Mesendoderm (in vitro differentiated cells): ENCODE data around the gene GPSM1.
"Not testable (repeated sequence)": the region's sequence is repeated elsewhere in the genome, so short reads cannot be mapped to it uniquely, and the experiment has no call there.

ENCODE experiments used
- DNase-seq: peaks from one replicate; pipeline ENCODE4 v3.0.0; 2013
- H2AK5ac ChIP-seq: 2 replicates; pipeline ENCODE4 v1.6.1; 2013; ENCODE audit warnings: low read length, inconsistent platforms
- H2BK120ac ChIP-seq: 2 replicates; pipeline ENCODE4 v1.6.1; 2013; ENCODE audit warnings: low read depth, mild to moderate bottlenecking, low read length, moderate library complexity, mixed read lengths
- H2BK15ac ChIP-seq: replicated peaks from 2 replicates; pipeline ENCODE4 v1.6.1; 2013; ENCODE audit warnings: low read depth, mild to moderate bottlenecking, moderate library complexity
- H2BK5ac ChIP-seq: 2 replicates; pipeline ENCODE4 v1.6.1; 2013; ENCODE audit warnings: low read length, inconsistent platforms
- H3K18ac ChIP-seq: 2 replicates; pipeline ENCODE4 v1.6.1; 2013; ENCODE audit warnings: mild to moderate bottlenecking, low read length, mixed read lengths
- H3K23ac ChIP-seq: one replicate; pipeline ENCODE4 v1.6.1; 2013; ENCODE audit warnings: low read length
- H3K27ac ChIP-seq: 2 replicates; pipeline ENCODE4 v1.5.1; 2013; ENCODE audit warnings: low read depth, mild to moderate bottlenecking, inconsistent platforms, low read length, moderate library complexity
- H3K27me3 ChIP-seq: 2 replicates; pipeline ENCODE4 v1.6.1; 2013; ENCODE audit warnings: low read length, control low read depth, mild to moderate bottlenecking, inconsistent platforms; ENCODE audit not compliant: insufficient read depth, poor library complexity
- H3K36me3 ChIP-seq: 2 replicates; pipeline ENCODE4 v1.6.1; 2013; ENCODE audit warnings: low read length, inconsistent platforms; ENCODE audit not compliant: control insufficient read depth, insufficient read depth
- H3K4ac ChIP-seq: one replicate; pipeline ENCODE4 v1.6.1; 2013; ENCODE audit warnings: low read depth, mild to moderate bottlenecking, low read length, moderate library complexity
- H3K4me1 ChIP-seq: 2 replicates; pipeline ENCODE4 v1.6.1; 2013; ENCODE audit warnings: low read depth, low read length, inconsistent platforms; ENCODE audit not compliant: control insufficient read depth
- H3K4me2 ChIP-seq: 2 replicates; pipeline ENCODE4 v1.6.1; 2013; ENCODE audit warnings: low read length
- H3K4me3 ChIP-seq: 2 replicates; pipeline ENCODE4 v1.5.1; 2013; ENCODE audit warnings: mild to moderate bottlenecking, low read length
- H3K56ac ChIP-seq: one replicate; pipeline ENCODE4 v1.6.1; 2013; ENCODE audit warnings: low read length
- H3K79me1 ChIP-seq: 2 replicates; pipeline ENCODE4 v1.6.1; 2013; ENCODE audit warnings: low read length, inconsistent platforms
- H3K79me2 ChIP-seq: 2 replicates; pipeline ENCODE4 v1.6.1; 2013; ENCODE audit warnings: mild to moderate bottlenecking, low read length; ENCODE audit not compliant: control insufficient read depth, insufficient read depth
- H3K9ac ChIP-seq: 2 replicates; pipeline ENCODE4 v1.6.1; 2013; ENCODE audit warnings: low read length, inconsistent platforms
- H4K5ac ChIP-seq: one replicate; pipeline ENCODE4 v1.6.1; 2013; ENCODE audit warnings: low read length
- H4K8ac ChIP-seq: one replicate; pipeline ENCODE4 v1.6.1; 2013; ENCODE audit warnings: low read depth, mild to moderate bottlenecking, control low read depth, low read length, moderate library complexity
- WGBS: extraction: QIAGEN DNeasy Blood & Tissue Kit; methylation state at CpG from one replicate; pipeline ENCODE4 v1.1.7; 2013; ENCODE audit warnings: low lambda C conversion rate, missing lambda C conversion rate; ENCODE audit not compliant: insufficient coverage; ENCODE audit errors: extremely low coverage; 5-methylcytosine and 5-hydroxymethylcytosine counted together

Gene GPSM1

DNA sequence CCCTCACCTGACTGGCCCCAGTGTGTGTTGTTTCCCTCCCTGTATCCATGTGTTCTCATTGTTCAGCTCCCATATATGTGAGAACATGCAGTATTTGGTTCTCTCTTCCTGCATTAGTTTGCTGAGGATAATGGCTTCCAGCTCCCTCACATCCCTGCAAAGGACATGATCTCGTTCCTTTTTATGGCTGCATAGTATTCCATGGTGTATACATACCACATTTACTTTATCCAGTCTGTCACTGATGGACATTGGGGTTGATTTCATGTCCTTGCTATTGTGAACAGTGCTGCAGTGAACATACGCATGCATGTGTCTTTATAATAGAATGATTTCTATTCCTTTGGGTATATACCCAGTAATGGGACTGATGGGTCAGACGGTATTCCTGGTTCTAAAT, 7.4 kb upstream of the GPSM1 start:
- H3K27me3 ChIP-seq, H3K18ac ChIP-seq, H3K9ac ChIP-seq, H3K4me3 ChIP-seq, H2AK5ac ChIP-seq, H3K4ac ChIP-seq, H2BK120ac ChIP-seq, H3K56ac ChIP-seq, H3K27ac ChIP-seq, H2BK5ac ChIP-seq, H3K4me2 ChIP-seq, H4K5ac ChIP-seq, H3K23ac ChIP-seq, DNase-seq, H2BK15ac ChIP-seq, H3K4me1 ChIP-seq, H3K36me3 ChIP-seq, H4K8ac ChIP-seq, H3K79me2 ChIP-seq, H3K79me1 ChIP-seq: not testable (repeated sequence)
- no CpG with 5 or more reads among the region's 3 CpGs for WGBS

DNA sequence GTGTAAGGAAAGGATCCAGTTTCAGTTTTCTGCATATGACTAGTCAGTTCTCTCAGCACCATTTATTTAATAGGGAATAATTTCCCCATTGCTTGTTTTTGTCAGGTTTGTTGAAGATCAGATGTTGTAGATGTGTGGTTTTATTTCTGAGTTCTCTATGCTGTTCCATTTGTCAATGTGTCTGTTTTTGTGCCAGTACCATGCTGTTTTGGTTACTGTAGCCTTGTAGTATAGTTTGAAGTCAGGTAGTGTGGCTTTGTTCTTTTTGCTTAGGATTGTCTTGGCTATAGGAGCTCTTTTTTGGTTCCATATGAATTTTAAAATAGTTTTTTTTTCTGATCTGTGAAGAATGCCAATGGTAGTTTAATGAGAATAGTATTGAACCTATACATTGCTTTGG, 6.4 kb upstream of the GPSM1 start:
- H4K8ac ChIP-seq, H3K27me3 ChIP-seq, H3K4me1 ChIP-seq, H3K4ac ChIP-seq, H4K5ac ChIP-seq, H2AK5ac ChIP-seq, H3K4me3 ChIP-seq, H3K27ac ChIP-seq, H2BK15ac ChIP-seq, H3K36me3 ChIP-seq, H3K4me2 ChIP-seq, H2BK120ac ChIP-seq, H3K79me1 ChIP-seq, H3K56ac ChIP-seq, DNase-seq, H3K9ac ChIP-seq, H3K18ac ChIP-seq, H2BK5ac ChIP-seq, H3K23ac ChIP-seq, H3K79me2 ChIP-seq: not testable (repeated sequence)

DNA sequence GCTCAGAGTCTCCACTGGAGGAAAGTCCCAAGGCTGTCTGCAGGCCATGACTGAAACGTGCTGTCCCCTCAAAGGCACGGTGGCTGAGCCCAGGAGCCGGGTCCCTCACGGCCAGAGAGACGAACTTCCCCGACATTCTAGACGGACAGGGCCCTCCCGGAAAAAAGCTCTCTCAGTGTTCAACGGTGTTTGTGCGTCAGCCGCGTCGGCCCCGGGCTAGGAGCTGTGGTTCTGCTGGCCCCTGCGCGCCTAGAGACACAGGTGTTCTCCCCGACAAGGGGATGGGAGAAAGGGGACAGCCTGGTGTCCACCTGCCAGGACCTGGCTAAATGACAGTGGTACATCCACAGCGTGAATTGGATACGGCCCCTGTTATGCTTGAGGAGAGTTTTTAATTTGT, 5.8 kb upstream of the GPSM1 start:
- no peaks in the 10 kb centered on the region for H3K79me1 ChIP-seq
- H3K4ac ChIP-seq, result no peak overlapping the region
- no peak overlapping the region for H2BK5ac ChIP-seq
- H3K27ac ChIP-seq, result no peak overlapping the region
- no peak overlapping the region for H3K18ac ChIP-seq
- H3K56ac ChIP-seq, result no peak overlapping the region
- no peaks in the 10 kb centered on the region for H3K79me2 ChIP-seq
- no peak overlapping the region for H3K4me3 ChIP-seq
- DNase-seq, result no peak
- no peak overlapping the region for H2BK15ac ChIP-seq
- H4K8ac ChIP-seq, result no peak overlapping the region
- H4K5ac ChIP-seq, result no peak overlapping the region
- no CpG with 5 or more reads among the region's 19 CpGs for WGBS
- H3K23ac ChIP-seq, result no peak overlapping the region
- H3K27me3 ChIP-seq, result no peaks in the 10 kb centered on the region
- H2BK120ac ChIP-seq, result no peak overlapping the region
- H3K4me2 ChIP-seq, result no peak overlapping the region
- H3K4me1 ChIP-seq, result no peaks in the 10 kb centered on the region
- H2AK5ac ChIP-seq, result no peak overlapping the region
- H3K9ac ChIP-seq, result no peak overlapping the region
- no peaks in the 10 kb centered on the region for H3K36me3 ChIP-seq

DNA sequence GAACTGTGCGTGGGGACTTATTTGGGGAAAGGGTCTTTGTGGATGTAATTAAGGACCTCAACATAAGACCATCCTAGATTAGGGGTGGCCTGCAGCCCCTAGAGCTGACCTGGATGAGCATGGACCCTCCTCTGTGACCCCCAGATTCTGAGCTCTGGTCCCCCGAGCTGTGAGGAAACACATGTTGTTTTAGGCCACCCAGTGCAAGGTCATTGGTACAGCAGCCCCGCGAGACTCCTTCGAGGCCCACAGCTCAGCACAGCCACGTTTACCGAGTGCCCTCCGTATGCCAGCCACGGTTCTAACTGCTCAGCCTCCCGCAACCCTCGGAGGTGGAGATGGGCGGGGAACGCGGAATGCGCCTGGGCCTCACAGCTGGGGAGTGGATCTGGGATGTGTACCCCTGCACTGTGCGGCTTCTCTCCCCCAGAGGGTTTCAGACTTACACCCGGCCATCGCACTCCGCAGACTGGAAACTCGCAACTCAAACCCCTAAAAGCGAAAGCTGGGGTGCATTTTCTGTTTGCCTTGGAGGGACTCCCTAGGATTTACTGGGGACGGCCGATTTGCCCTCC, 4.5 kb upstream of the GPSM1 start:
- Histone ChIP-seq H3K18ac (no peak overlapping the region), H3K9ac (no peak overlapping the region), H4K5ac (no peak overlapping the region), H3K79me1 (no peaks in the 10 kb centered on the region), H3K4me1 (peaks cover 3% of the 10 kb centered on the region), H3K79me2 (no peaks in the 10 kb centered on the region), H3K4ac (no peak overlapping the region), H2BK15ac (no peak overlapping the region), H2BK120ac (no peak overlapping the region), H3K23ac (no peak overlapping the region), H3K4me2 (no peak overlapping the region), H3K56ac (no peak overlapping the region), H2AK5ac (no peak overlapping the region), H2BK5ac (no peak overlapping the region), H3K36me3 (no peaks in the 10 kb centered on the region), H3K27me3 (no peaks in the 10 kb centered on the region), H4K8ac (no peak overlapping the region), H3K4me3 (no peak overlapping the region), H3K27ac (no peak overlapping the region)
- DNase-seq, result no peak
- no CpG with 5 or more reads among the region's 23 CpGs for WGBS

DNA sequence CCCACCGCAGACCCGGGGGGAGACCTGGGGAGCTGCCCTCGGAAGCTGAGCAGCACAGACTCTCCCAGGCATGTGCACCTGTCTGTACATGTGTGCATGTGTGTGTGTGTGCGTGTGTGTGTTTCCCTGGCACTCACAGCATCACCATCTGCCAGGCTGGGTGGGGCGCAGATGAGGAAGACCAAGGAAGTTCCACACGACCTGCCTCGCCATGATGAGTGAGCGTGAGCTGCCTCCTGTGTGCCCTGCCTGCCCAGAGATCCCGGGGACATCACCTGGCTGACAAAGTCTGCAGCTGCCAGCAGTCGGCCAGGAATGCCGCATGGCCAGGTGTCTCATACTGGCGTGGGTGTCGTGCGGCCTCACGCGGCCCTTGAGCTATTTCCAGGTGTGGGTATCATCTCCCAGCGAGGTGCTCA, 4.0 kb upstream of the GPSM1 start:
- H3K79me2 ChIP-seq, result peaks cover 2% of the 10 kb centered on the region
- no peaks in the 10 kb centered on the region for H3K27me3 ChIP-seq
- no peak overlapping the region for H3K4me3 ChIP-seq
- no CpG with 5 or more reads among the region's 17 CpGs for WGBS
- no peak overlapping the region for H4K8ac ChIP-seq
- H3K4ac ChIP-seq, result no peak overlapping the region
- no peak overlapping the region for H2AK5ac ChIP-seq
- H3K23ac ChIP-seq, result no peak overlapping the region
- no peak for DNase-seq
- H2BK5ac ChIP-seq, result no peak overlapping the region
- no peak overlapping the region for H2BK15ac ChIP-seq
- H3K9ac ChIP-seq, result no peak overlapping the region
- no peak overlapping the region for H3K56ac ChIP-seq
- H3K4me2 ChIP-seq, result no peak overlapping the region
- no peak overlapping the region for H4K5ac ChIP-seq
- no peak overlapping the region for H3K27ac ChIP-seq
- no peaks in the 10 kb centered on the region for H3K36me3 ChIP-seq
- H3K79me1 ChIP-seq, result no peaks in the 10 kb centered on the region
- H3K4me1 ChIP-seq, result peaks cover 5% of the 10 kb centered on the region
- no peak overlapping the region for H2BK120ac ChIP-seq
- no peak overlapping the region for H3K18ac ChIP-seq

DNA sequence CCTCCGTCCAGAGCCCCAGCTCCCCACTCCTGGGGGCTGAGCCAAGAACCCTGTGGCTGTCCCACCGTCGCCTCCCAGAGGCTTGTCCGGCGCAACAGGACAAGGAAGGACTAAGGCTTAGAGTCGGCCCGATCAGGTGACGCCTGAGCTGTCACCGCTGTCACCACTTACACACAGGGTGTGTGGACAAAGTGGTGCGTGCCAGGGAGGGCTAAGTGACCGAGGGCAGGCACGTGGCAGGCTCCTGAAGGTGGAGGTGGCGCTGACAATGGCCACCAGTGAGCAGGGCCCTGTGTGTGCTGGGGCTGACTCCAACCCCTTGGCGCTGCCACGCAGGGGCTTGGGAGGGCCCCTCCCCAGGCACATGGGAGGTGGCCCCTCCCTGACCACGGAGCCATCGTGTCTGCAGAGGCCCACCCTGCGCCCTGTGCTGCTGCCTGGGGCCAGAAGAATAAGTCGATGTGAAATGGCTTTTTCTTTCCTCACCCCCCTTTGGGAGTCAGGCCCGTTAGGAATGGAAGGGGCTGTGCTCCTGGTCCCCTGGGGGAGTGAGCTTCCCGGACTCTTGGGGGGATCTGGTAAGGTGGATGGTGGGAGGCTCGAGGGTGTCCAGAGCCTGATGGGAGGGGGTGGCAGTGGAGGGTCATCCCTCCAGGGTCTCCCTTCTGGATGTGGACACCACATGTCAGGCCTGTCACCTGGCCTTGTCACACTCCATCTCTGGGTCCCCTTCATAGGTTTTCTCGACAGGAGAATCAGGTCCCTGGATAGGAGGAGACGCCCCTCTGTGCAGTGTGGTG, 2.6 kb upstream of the GPSM1 start:
- no peak overlapping the region for H3K4ac ChIP-seq
- no peak for DNase-seq

More for the DNA sequence above, 2.6 kb upstream of the GPSM1 start:
- Histone ChIP-seq H3K4me2 (no peak overlapping the region), H3K27ac (no peak overlapping the region), H2BK15ac (no peak overlapping the region), H2BK5ac (no peak overlapping the region), H3K4me1 (peaks cover 5% of the 10 kb centered on the region), H3K4me3 (no peak overlapping the region), H3K79me1 (no peaks in the 10 kb centered on the region), H3K18ac (no peak overlapping the region), H3K27me3 (no peaks in the 10 kb centered on the region), H3K79me2 (peaks cover 2% of the 10 kb centered on the region), H4K8ac (no peak overlapping the region), H3K36me3 (no peaks in the 10 kb centered on the region), H4K5ac (no peak overlapping the region), H2AK5ac (no peak overlapping the region), H3K9ac (no peak overlapping the region), H2BK120ac (no peak overlapping the region), H3K23ac (no peak overlapping the region), H3K56ac (no peak overlapping the region)
- no CpG with 5 or more reads among the region's 24 CpGs for WGBS
